ENCODE data around the gene RTN4RL1.

GRCh38 chr17:2040942-2041560, 15.9 kb upstream of the RTN4RL1 start:
- TF ChIP-seq CTCF (conservative IDR thresholded peaks at IDR 0.05; ENCODE audit: low read depth, low read length) (no peak), FOS (IDR thresholded peaks at IDR 0.05; ENCODE audit: low read depth, low read length) (no peak), CEBPB (IDR thresholded peaks at IDR 0.05; ENCODE audit: low read depth, low read length) (no peak), POLR2A (IDR thresholded peaks at IDR 0.05; ENCODE audit: low read depth, low read length) (no peak), MXI1 (IDR thresholded peaks at IDR 0.05; ENCODE audit: borderline replicate concordance, low read depth, low read length) (no peak), USF2 (IDR thresholded peaks at IDR 0.05; ENCODE audit: low read depth, low read length) (no peak), ELK1 (IDR thresholded peaks at IDR 0.05; ENCODE audit: borderline replicate concordance, low read depth, low read length) (no peak), RAD21 (IDR thresholded peaks at IDR 0.05; ENCODE audit: low read length) (no peak)
